GM13977 (cell line): Measurements from ENCODE around the gene HDHD3.

Source experiments
- DNase-seq: peaks from one replicate; pipeline ENCODE4 v3.0.0; 2012; ENCODE audit warnings: low spot score
- CTCF ChIP-seq: IDR thresholded peaks from 2 replicates; pipeline ENCODE4 v1.5.1; 2012; ENCODE audit warnings: mild to moderate bottlenecking, control low read depth; ENCODE audit not compliant: insufficient read depth; ENCODE audit errors: extremely low read depth, missing control alignments
- in situ Hi-C: fragments of 300-500 bp; cut with MboI; formaldehyde crosslinking; loops from one replicate; pipeline ENCODE4 v1.12.0; 2022; ENCODE audit warnings: low sequenced_read_pairs, low pct_unique_long_range_greater_than_20kb, mixed read lengths, inconsistent platforms; ENCODE audit not compliant: unreplicated experiment

The HDHD3 gene

GRCh38 chr9:113343732-113344231 is 33.0 kb downstream of the HDHD3 start:
- in situ Hi-C loops = no loop called here
- no peak for DNase-seq
- no peak for TF ChIP-seq CTCF

DNA sequence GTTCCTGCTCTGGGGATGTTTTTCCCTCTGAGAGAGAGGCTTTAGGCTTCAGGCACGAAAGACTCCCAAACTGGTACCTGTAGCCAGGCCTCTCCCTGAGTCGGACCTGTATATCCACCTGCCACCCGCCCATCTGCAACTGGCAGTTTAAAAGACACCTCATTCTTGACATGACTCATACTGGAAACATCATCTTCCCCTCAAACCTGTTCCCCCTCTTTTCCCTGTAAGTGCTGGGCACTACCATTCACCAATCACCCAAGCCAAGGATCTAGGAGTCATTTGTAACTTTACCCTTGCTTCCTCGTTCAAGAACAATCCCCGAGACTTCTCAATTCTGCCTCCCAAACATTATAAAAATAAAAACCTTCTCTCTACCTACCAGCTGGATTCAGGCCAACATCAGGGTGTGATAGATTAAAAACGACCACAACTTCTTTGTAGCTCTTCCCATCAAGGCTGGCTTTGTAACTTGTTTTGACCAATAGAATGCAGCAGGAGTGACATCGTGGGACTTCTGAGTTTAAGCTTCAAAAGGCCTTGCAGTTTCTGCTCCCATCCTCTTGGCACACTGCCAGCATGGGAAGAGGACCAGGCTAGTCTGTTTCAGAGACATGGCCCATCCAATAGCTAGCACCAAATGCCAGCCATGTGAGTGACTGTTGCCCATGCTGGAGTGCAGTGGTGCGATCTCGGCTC is 34.9 kb downstream of the HDHD3 start:
- in situ Hi-C loops = no loop called here
- no peak for DNase-seq
- no peak for TF ChIP-seq CTCF

DNA sequence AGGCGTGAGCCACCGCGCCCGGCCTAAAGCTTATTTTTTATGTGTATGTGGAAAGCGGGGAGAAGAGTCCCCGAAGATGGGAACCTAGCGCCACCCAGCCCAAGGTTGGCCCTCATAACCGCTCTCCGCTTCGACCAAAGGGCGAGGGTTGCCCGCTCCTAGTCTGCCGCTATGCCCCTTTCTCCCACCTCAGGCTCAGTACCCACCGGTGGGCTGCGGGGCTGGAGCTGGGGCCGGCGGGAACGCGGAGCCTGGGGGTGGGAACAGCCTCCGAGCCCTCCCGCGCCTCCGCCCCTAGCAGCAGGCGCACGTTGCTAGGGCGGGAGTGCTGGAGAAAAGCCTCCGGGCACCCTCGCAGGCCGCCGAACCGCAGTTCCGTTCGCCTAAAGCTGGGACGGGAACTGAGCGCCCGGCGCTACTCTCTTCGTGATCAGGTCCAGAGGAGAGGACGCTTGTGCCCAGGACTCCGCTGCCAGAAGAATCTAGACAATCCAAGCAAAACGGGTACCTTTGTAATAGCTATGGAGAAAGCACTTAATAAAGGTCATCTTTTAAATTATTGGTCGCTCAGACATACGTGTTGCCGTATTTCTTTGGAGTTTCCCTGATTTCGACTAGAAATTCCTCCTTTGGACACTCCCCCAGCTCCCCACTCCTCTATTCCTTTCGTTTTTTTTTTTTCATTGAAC is 36.6 kb downstream of the HDHD3 start, which contains the start of gene WDR31:
Gene WDR31, minus strand, starts transcription at position 265 of the 689 bp plus-strand sequence. CDS start 8,253 bp downstream, outside the sequence.
- in situ Hi-C loops = no loop called here
- peak; percentile 92 for DNase-seq
- TF ChIP-seq CTCF = no peak

- in situ Hi-C loops = no loop called here
- DNase-seq = no peak
- no peak for TF ChIP-seq CTCF
Observed at GRCh38 chr9:113337714-113338113, 39.1 kb downstream of the HDHD3 start.

- no peak for TF ChIP-seq CTCF
- DNase-seq = no peak
- in situ Hi-C loops = no loop called here
Observed at GRCh38 chr9:113331780-113332179, 45.0 kb downstream of the HDHD3 start.

DNA sequence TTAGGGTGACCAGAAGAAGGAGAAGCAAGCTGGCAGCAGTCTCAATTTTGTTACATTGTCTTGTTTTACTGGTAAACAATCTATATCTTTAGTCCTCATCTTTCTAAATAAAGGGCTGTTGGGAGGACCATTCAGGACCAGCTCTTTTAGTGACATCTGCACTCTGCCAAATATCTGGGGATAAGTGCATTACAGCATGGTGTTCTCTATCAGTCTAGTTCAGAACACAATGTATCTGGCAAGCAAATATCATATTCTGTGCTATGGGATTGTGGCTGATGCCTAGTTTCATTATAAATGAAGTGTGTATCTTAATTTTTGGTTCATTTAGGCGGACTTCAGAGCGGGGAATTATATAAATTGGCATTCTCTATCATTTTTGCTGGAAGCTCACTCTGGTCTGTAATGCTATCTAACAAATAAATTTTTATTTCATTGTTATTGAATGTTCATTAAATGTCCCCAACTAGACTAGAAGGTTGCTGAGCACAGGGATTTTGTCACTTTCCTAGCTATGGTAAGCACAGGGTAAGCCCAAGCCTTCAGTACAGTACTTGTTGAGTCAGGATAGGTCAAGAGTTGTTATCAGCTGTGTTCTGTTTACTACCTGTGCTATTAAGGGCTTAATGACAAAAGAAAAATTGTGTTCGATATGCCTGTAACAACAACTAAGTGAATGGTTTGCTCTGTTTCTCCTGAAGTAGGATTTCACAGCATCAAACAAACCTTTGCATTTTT is 48.6 kb downstream of the HDHD3 start:
- no peak for TF ChIP-seq CTCF
- in situ Hi-C loops = no loop called here
- no peak for DNase-seq
